ENCODE measurements around the gene MFRP.

DNA sequence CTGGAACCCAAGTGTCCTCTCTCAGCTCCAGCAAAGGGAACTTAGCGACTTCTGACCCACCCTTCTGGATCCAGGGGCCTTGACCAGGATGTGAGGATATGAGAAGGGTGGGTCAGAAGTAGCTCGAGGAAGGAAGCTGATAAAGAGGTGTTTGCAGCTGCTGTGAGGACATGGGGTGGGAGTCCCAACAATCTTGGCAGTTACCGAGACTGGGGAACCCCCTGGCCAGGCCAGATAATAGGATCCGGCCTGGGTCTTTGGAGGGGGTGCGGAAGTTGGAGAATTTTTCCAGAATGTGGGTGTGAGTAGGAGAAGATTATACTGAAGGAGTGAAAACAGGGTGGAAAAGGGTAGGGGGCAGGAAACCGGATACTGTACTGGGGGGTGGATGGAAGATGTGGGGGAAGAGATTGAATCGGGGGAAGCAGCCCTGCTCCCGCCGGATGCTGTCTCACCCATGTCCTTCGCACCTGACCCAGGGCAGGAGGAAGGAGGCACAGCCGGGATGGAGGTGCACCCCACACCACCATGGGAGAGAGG, 26.7 kb downstream of the MFRP start:
- TF ChIP-seq POLR2A (IDR thresholded peaks at IDR 0.05): no peak
- TF ChIP-seq CTCF (IDR thresholded peaks at IDR 0.05): no peak
